Lower leg skin (tissue), 4 donors: ENCODE data around the gene WDR55. TPM values are rescaled to one million over a fixed set of nuclear protein-coding genes. Genes with fewer than 3 reads are reported as not detected.
"Not testable (repeated sequence)": the region's sequence is repeated elsewhere in the genome, so short reads cannot be mapped to it uniquely, and the experiment has no call there.

ENCODE experiments used
- DNase-seq, 2 donors: peaks; one replicate each; pipeline ENCODE4 v3.0.0-alpha.2; 2019; ENCODE audit warnings: low spot score in 2 of 2
- H3K4me3 ChIP-seq: fragments of 200-600 bp; sonication (generic); 2 replicates; pipeline ENCODE4 v1.5.1; 2017; ENCODE audit warnings: mild to moderate bottlenecking, low read depth; ENCODE audit not compliant: poor library complexity, severe bottlenecking
- CTCF ChIP-seq, 3 donors: fragments of 450-650 bp; IDR thresholded peaks; one replicate each; pipeline ENCODE4 v1.5.1; 2016; ENCODE audit warnings: antibody characterized with exemption in 3 of 3, mild to moderate bottlenecking in 3 of 3, moderate library complexity in 2 of 3
- POLR2A ChIP-seq, 2 donors: fragments of 450-650 bp; IDR thresholded peaks; one replicate each; pipeline ENCODE4 v1.6.1; 2016 to 2017; ENCODE audit warnings: antibody characterized with exemption in 2 of 2, mild to moderate bottlenecking in 1 of 2, moderate library complexity in 1 of 2
- WGBS, 2 donors: methylation state at CpG; one replicate each; pipeline ENCODE4 v1.1.5; 2018; 5-methylcytosine and 5-hydroxymethylcytosine counted together
- intact Hi-C: fragments of 100-400 bp; cut with DNase I; formaldehyde crosslinking; loops from one replicate; pipeline ENCODE4 v1.15.0; 2023; ENCODE audit warnings: low total_unique reads
- total RNA-seq, 4 donors: library from RNA; depleted of rRNA; stranded (reverse); fragments of >200 nt; gene quantifications; one replicate each; pipeline ENCODE4 v1.1.0, GENCODE V29; 2016

Gene WDR55
- total RNA-seq, 4 donors from 2014 or later, result 19.7 to 26.1 (median 21.4) TPM

- 13 to 16% methylated on average over 18 of the region's 18 CpGs for WGBS, 2 donors
- TF ChIP-seq POLR2A (IDR thresholded peaks at IDR 0.05), result no peak
- no peak for TF ChIP-seq CTCF (IDR thresholded peaks at IDR 0.05)
- no peak for DNase-seq
- H3K4me3 ChIP-seq, result peak overlapping the region; percentile 84
- intact Hi-C loops, result no loop called here
These were observed 710 bp upstream of the WDR55 start for GRCh38 chr5:140664030-140664358.

GRCh38 chr5:140671035-140671434 is 6.3 kb downstream of the WDR55 start:
- 100% methylated on average over 2 of the region's 4 CpGs for WGBS, 2 donors
- H3K4me3 ChIP-seq, intact Hi-C loops, DNase-seq: not testable (repeated sequence)

- 91 to 97% methylated on average over 2 to 4 of the region's 7 CpGs for whole genome bisulfite sequencing, 2 donors
- intact Hi-C loops, result no loop called here
- no peak overlapping the region for H3K4me3 ChIP-seq
- no peak for TF ChIP-seq POLR2A (IDR thresholded peaks at IDR 0.05)
- no peak for TF ChIP-seq CTCF (IDR thresholded peaks at IDR 0.05)
- DNase-seq, result no peak
These were observed 6.9 kb downstream of the WDR55 start for GRCh38 chr5:140671472-140672125.

GRCh38 chr5:140672455-140673186 is 7.9 kb downstream of the WDR55 start:
- TF ChIP-seq POLR2A (IDR thresholded peaks at IDR 0.05) (no peak), CTCF (IDR thresholded peaks at IDR 0.05) (no peak)
- intact Hi-C loops, result no loop called here
- no peak overlapping the region for H3K4me3 ChIP-seq
- no peak for DNase-seq
- WGBS, 2 donors, result 62 to 80% methylated on average over 23 to 53 of the region's 70 CpGs

GRCh38 chr5:140673187-140673976 is 8.7 kb downstream of the WDR55 start, which contains the start of gene DND1:
TSS of gene DND1 (minus strand) at chr5:140673576. CDS start at chr5:140673542, 34 bp downstream.
- no peak for DNase-seq
- no peak for TF ChIP-seq CTCF (IDR thresholded peaks at IDR 0.05)
- TF ChIP-seq POLR2A (IDR thresholded peaks at IDR 0.05), result no peak
- no peak within 1 kb of the TSS for H3K4me3 ChIP-seq
- 90 to 91% methylated on average over 44 to 45 of the region's 45 CpGs for WGBS, 2 donors
- intact Hi-C loops, result no loop called here

- DNase-seq, result no peak
- intact Hi-C loops, result no loop called here
- no peak overlapping the region for H3K4me3 ChIP-seq
- no peak for TF ChIP-seq CTCF (IDR thresholded peaks at IDR 0.05)
- no peak for TF ChIP-seq POLR2A (IDR thresholded peaks at IDR 0.05)
- WGBS, 2 donors, result 78 to 87% methylated on average over 2 of the region's 2 CpGs
These were observed 9.5 kb downstream of the WDR55 start for GRCh38 chr5:140674211-140674610.
